NAMALWA (cell line): ENCODE measurements around the gene GON4L.
"Not testable (repeated sequence)": the region's sequence is repeated elsewhere in the genome, so short reads cannot be mapped to it uniquely, and the experiment has no call there.

Experiments
- DNase-seq: peaks from one replicate; pipeline ENCODE4 v3.0.0-alpha.2; 2015; ENCODE audit warnings: low spot score

The GON4L gene, protein sequence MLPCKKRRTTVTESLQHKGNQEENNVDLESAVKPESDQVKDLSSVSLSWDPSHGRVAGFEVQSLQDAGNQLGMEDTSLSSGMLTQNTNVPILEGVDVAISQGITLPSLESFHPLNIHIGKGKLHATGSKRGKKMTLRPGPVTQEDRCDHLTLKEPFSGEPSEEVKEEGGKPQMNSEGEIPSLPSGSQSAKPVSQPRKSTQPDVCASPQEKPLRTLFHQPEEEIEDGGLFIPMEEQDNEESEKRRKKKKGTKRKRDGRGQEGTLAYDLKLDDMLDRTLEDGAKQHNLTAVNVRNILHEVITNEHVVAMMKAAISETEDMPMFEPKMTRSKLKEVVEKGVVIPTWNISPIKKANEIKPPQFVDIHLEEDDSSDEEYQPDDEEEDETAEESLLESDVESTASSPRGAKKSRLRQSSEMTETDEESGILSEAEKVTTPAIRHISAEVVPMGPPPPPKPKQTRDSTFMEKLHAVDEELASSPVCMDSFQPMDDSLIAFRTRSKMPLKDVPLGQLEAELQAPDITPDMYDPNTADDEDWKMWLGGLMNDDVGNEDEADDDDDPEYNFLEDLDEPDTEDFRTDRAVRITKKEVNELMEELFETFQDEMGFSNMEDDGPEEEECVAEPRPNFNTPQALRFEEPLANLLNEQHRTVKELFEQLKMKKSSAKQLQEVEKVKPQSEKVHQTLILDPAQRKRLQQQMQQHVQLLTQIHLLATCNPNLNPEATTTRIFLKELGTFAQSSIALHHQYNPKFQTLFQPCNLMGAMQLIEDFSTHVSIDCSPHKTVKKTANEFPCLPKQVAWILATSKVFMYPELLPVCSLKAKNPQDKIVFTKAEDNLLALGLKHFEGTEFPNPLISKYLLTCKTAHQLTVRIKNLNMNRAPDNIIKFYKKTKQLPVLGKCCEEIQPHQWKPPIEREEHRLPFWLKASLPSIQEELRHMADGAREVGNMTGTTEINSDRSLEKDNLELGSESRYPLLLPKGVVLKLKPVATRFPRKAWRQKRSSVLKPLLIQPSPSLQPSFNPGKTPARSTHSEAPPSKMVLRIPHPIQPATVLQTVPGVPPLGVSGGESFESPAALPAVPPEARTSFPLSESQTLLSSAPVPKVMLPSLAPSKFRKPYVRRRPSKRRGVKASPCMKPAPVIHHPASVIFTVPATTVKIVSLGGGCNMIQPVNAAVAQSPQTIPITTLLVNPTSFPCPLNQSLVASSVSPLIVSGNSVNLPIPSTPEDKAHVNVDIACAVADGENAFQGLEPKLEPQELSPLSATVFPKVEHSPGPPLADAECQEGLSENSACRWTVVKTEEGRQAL (N-terminal part only)

GRCh38 chr1:155856975-155857930 is at the start of gene GON4L:
GON4L (minus strand) TSS chr1:155857214; CDS start chr1:155853780, 3,434 bp downstream.
- DNase-seq = peak; percentile 97

DNA sequence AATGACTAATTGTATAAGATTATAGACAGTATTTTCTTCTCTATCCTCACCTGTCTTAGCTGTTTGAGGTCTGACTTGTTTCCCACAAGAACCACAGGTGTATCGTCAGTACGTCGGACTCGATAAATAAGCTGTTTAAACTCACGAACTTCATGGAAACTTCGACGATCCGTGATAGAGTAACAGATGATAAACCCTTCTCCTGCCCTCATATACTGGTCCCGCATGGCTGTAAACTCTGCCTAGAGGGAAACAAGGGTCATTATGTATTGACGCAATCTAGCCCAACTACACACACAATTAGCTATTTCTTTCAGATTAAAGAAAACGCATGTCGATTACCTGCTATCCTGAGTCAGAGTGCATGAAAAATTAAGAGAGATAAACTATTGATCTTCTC is 47.2 kb upstream of the GON4L start:
- no peak for DNase-seq

- no peak for DNase-seq
Measured at GRCh38 chr1:155900161-155900560, 43.1 kb upstream of the GON4L start.

GRCh38 chr1:155899683-155900082 is 42.7 kb upstream of the GON4L start:
- no peak for DNase-seq

DNA sequence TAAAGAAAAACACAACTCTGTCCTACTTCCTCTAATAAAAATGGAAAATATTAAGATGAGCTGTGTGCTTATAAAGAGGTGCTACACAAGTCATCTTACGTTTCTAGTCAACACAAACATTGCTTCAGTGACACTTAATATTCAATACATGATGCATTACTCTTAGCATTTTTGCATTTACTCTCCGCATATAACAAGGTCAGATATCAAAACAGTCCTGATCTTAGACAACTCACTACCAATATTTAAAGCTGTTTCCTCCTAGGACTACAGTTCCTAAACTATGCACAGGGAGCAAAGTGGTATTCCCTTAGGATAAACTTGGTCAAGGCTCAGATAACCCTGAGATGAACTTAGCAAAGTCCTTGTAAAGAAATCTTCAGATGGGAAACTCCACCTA is 41.9 kb upstream of the GON4L start:
- no peak for DNase-seq

DNA sequence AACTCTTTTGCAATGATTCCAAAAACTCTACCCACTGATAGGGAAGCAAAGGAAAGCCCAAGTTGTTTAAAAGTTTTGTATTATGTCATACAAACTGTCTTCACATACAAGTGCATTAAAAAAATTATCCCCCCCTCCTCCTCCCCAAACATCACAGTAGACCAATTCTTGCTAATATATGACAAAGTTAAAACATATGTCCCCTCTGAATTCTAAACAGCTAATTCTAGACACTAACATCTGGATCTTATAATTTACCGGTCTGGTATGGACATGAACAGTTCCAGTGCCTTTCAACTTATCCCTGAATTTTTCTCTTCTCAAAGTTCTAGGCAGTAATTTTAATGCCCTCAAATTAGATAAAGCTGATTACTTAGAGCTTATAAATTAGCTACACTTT is 40.7 kb upstream of the GON4L start:
- no peak for DNase-seq

- not testable (repeated sequence) for DNase-seq
Measured at GRCh38 chr1:155896476-155896875, 39.5 kb upstream of the GON4L start.

DNA sequence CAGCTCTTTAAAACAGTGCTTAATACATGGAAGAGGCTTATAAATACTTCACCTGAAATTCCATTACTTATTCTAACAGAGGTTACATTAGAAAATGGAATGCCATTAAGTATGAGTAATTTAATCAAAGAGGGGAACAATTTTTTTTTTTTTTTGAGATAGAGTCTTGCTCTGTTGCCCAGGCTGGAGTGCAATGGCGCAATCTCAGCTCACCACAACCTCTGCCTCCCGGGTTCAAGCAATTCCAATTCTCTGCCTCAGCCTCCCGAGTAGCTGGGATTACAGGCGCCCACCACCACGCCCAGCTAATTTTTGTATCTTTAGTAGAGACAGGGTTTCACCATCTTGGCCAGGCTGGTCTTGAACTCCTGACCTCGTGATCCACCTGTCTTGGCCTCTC is 38.6 kb upstream of the GON4L start:
- DNase-seq = not testable (repeated sequence)

GRCh38 chr1:155893389-155894142 is 36.6 kb upstream of the GON4L start:
- peak; percentile 42 for DNase-seq

DNA sequence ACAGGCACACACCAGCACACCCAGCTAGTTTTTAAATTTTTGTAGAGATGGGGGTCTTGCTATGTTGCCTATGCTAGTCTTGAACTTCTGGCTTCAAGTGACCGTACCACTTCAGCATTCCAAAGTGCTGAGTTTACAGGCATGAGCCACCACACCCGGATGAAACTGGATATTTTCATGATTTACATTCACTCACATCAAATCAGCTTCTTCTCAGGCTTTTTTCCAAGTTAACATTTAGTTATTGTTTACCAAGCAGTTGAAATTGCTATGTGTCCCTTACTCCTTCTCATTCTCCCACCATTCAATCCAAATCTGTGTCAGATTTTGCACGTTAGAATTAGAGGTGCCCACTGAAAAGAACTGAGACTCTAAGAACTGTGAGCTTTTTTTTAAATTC is 35.8 kb upstream of the GON4L start:
- DNase-seq = no peak

DNA sequence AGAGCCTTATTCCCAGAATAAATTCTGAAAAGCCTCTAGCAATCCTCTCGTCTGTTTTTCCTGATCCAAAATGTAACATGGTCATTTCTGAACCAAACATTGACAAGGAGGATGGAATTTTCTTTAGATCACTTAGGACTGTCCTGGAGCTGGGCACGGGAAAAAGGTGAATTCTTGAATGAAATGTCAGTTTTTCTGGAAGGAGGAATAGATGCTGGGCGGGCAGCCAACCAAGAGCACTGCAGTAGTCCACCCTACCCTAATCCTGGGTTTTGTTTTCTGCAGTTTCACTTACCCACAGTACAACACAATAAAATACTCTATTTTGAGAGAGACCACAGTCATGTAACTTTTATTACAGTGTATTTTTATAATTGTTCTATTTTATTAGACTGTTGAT is 33.2 kb upstream of the GON4L start:
- no peak for DNase-seq

GRCh38 chr1:155889566-155889965 is 32.6 kb upstream of the GON4L start:
- DNase-seq = no peak

DNA sequence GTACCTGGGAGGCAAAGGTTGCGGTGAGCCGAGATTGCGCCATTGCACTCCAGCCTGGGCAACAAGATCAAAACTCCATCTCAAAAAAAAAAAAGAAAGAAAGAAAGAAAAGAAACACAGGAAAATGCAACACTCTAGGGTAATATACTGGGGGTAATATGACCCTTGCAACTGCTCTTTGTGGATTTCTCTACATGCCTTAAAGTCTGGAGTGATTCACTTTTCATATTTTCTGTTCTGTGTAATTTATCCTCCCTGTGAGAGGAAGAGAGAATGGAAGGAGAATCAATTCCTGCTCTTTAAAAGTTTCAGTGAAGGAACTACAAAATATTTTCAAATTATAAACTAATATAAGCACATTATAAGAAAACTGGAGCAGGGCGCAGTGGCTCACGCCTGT is 31.5 kb upstream of the GON4L start:
- no peak for DNase-seq

DNA sequence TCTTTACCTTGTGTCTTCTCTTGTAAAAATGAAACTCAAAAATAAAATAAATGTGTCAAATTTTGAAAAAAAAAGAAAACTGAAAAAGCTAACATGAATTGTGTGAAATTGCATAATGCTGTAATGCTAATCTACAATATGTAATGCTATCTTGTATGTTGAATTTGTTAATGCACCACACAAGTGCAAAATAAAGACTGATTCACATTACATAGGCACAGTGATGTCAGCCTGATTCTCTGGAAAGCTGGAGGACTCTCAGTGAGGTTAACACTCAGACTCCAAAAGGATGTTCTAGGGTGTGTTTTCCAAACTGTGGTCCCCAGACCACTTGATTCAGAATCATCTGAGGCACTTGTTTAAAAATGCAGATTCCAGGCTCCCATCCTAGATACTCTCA is 28.0 kb upstream of the GON4L start:
- no peak for DNase-seq

- no peak for DNase-seq
Measured at GRCh38 chr1:155884031-155884960, 27.3 kb upstream of the GON4L start.

DNA sequence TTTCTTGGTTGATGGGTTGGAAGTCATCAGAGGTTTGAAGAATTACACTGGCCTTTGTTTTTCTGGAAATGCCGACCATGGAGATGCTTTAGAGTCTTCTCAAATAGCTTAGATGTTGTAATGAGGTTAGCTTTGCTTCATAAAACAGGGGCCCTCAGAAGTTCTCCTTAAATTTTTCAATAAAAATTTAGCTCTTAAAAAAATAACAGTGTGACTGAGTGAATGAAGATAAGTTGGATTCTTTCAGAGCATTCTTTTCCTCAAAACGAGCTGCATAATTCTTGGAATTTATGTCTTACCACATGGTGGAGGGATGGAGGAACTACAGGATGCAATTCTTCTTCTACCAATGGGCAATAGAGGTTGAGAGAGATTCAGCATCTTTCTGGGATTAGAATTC is 25.8 kb upstream of the GON4L start:
- no peak for DNase-seq

- DNase-seq = no peak
Measured at GRCh38 chr1:155882235-155882634, 25.2 kb upstream of the GON4L start.

- DNase-seq = no peak
Measured at GRCh38 chr1:155880950-155881349, 23.9 kb upstream of the GON4L start.

GRCh38 chr1:155880251-155880650 is 23.2 kb upstream of the GON4L start:
- DNase-seq = no peak
